Measurements from ENCODE around the gene RHCE.

DNA sequence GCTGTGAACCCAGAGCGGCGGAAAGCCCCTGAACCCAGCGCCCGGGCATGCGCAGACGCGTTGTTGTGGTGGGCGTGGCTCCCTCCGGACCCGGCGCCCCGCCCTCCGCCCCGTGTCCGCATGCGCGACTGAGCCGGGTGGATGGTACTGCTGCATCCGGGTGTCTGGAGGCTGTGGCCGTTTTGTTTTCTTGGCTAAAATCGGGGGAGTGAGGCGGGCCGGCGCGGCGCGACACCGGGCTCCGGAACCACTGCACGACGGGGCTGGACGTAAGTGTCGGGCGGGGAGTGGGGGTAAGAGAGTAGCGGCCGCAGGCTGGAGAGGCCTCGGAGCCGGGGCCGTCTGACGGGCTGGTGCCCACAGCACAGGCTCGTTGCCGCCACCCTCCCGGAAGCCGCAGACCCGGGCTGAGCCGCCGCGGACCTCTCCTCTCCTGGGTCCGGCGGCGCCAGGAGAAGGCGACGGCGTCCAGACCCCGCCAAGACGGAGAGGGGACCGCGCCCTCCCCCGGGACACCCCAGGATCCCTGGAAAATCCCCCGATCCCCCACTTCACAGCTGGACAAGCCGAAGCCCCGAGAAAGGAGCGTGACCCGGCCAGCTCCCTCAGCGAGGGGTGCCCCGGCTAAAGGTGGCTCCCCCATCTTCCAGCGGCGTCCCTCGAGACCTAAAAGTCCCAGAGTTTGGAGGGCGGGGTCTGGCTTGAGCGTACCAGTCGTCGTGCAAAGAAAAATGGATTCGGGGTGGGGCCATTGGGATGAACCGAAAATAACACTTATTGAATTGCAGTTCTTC is 82.2 kb downstream of the RHCE start, which contains the start of gene TMEM50A:
- TF ChIP-seq GATA2 (IDR thresholded peaks at IDR 0.05; ENCODE audit: low read depth, low read length) = no peak
- TF ChIP-seq GATA3 (IDR thresholded peaks at IDR 0.05; ENCODE audit: low read depth, low read length) = no peak
